GM12878 (cell line): ENCODE results near the gene DNAJC4. TPM values are rescaled to one million over a fixed set of nuclear protein-coding genes. Genes with fewer than 3 reads are reported as not detected.

ENCODE experiments used
- ASH2L ChIP-seq: fragments of 300-600, 200-600 bp; sonication (generic); IDR thresholded peaks from 2 replicates; pipeline ENCODE4 v1.6.1; 2017; ENCODE audit warnings: low read depth, mild to moderate bottlenecking, borderline replicate concordance
- BMI1 ChIP-seq: fragments of 450-650 bp; IDR thresholded peaks from 2 replicates; pipeline ENCODE4 v1.6.1; 2016; ENCODE audit warnings: mild to moderate bottlenecking, moderate library complexity, borderline replicate concordance
- CBX5 ChIP-seq: sonication (generic); IDR thresholded peaks from 2 replicates; pipeline ENCODE4 v1.6.1; 2016; ENCODE audit warnings: low read depth, moderate library complexity, mild to moderate bottlenecking, inconsistent platforms
- CTCF ChIP-seq, 3 experiments: IDR thresholded peaks in 2 of 3; conservative IDR thresholded peaks in 1 of 3; 2 replicates each; pipeline ENCODE4 v1.5.1; 2011; ENCODE audit warnings: low read depth in 3 of 3, low read length in 3 of 3, mild to moderate bottlenecking in 3 of 3, control low read depth in 2 of 3, moderate library complexity in 2 of 3, inconsistent platforms in 1 of 3, mixed read lengths in 1 of 3; ENCODE audit not compliant: control insufficient read depth in 2 of 3, insufficient read depth in 1 of 3; ENCODE audit errors: extremely low read depth in 1 of 3
- FOS ChIP-seq: IDR thresholded peaks from 3 replicates; pipeline ENCODE4 v1.6.1; 2011; ENCODE audit warnings: borderline replicate concordance; ENCODE audit not compliant: insufficient read length; ENCODE audit errors: extremely low read depth
- IRF4 ChIP-seq: IDR thresholded peaks from 2 replicates; pipeline ENCODE4 v1.6.1; 2011; ENCODE audit warnings: low read depth, low read length
- MAX ChIP-seq: IDR thresholded peaks from 2 replicates; pipeline ENCODE4 v1.6.1; 2012; ENCODE audit warnings: low read depth, low read length, improper control_type of control experiment
- POLR2AphosphoS5 ChIP-seq: IDR thresholded peaks from 2 replicates; pipeline ENCODE4 v1.6.1; 2011; ENCODE audit warnings: mild to moderate bottlenecking, low read length, inconsistent platforms
- RCOR1 ChIP-seq: conservative IDR thresholded peaks from 2 replicates; pipeline ENCODE4 v1.6.1; 2012; ENCODE audit warnings: low read depth, low read length, improper control_type of control experiment
- SIX5 ChIP-seq: IDR thresholded peaks from 2 replicates; pipeline ENCODE4 v1.6.1; 2011; ENCODE audit warnings: mild to moderate bottlenecking, low read depth, low read length, moderate library complexity; ENCODE audit not compliant: severe bottlenecking
- SPI1 ChIP-seq: IDR thresholded peaks from 2 replicates; pipeline ENCODE4 v1.6.1; 2011; ENCODE audit warnings: low read depth, mild to moderate bottlenecking, low read length, moderate library complexity, borderline replicate concordance; ENCODE audit not compliant: insufficient read depth
- SUPT20H ChIP-seq: IDR thresholded peaks from 2 replicates; pipeline ENCODE4 v1.6.1; 2011; ENCODE audit warnings: low read depth, mild to moderate bottlenecking, low read length, moderate library complexity, borderline replicate concordance; ENCODE audit not compliant: control insufficient read depth
- TARDBP ChIP-seq: IDR thresholded peaks from 2 replicates; pipeline ENCODE4 v1.6.1; 2016; ENCODE audit warnings: borderline replicate concordance
- WRNIP1 ChIP-seq: IDR thresholded peaks from 2 replicates; pipeline ENCODE4 v1.6.1; 2011; ENCODE audit warnings: low read depth, low read length, improper control_type of control experiment, borderline replicate concordance
- ZNF24 ChIP-seq: fragments of 450-650 bp; IDR thresholded peaks from 2 replicates; pipeline ENCODE4 v1.6.1; 2017; ENCODE audit warnings: antibody characterized with exemption, mild to moderate bottlenecking
- ZNF622 ChIP-seq: fragments of 450-650 bp; IDR thresholded peaks from 2 replicates; pipeline ENCODE4 v1.6.1; 2017; ENCODE audit warnings: mild to moderate bottlenecking, inconsistent platforms
- polyA plus RNA-seq, 11 experiments: library from polyadenylated mRNA; depleted of rRNA in 4 of 11; unstranded in 6 of 11; stranded (reverse) in 5 of 11; fragments of >200 nt; fragmentation: Nextera tagmentation in 4 of 11; fragmentation: Illumina TruSeq in 1 of 11; extraction: Ambion mirVana in 4 of 11; extraction: Trizol in 1 of 11; gene quantifications; 1 replicate in 1 of 11; 2 replicates in 10 of 11; pipeline versions ENCODE4 v1.2.1 to v1.2.3, GENCODE V29; 2011 to 2016; ENCODE audit warnings: inconsistent platforms in 2 of 11, missing spikeins in 2 of 11, low read depth in 1 of 11
- total RNA-seq, 4 experiments: library from RNA; depleted of rRNA in 3 of 4; stranded (reverse); fragments of >200 nt in 3 of 4; fragmentation: Illumina TruSeq in 1 of 4; extraction: Trizol in 1 of 4; gene quantifications; 2 replicates each; pipeline versions ENCODE4 v1.2.1 to v1.2.3, GENCODE V29; 2013 to 2021
- TF ChIP-seq, protein P1 (sequence below): fragments of 150-350 bp; IDR thresholded peaks from 2 replicates; pipeline ENCODE4 v1.6.1; 2014; ENCODE audit warnings: mild to moderate bottlenecking, low read depth, low read length
- TF ChIP-seq, protein P2 (sequence below): fragments of 450-650 bp; conservative IDR thresholded peaks from 2 replicates; pipeline ENCODE4 v1.6.1; 2017; ENCODE audit warnings: mild to moderate bottlenecking, moderate library complexity
- TF ChIP-seq, protein P3 (sequence below): fragments of 450-650 bp; IDR thresholded peaks from 2 replicates; pipeline ENCODE4 v1.6.1; 2018; ENCODE audit warnings: mild to moderate bottlenecking, low read depth, moderate library complexity; ENCODE audit not compliant: partially characterized antibody

Gene DNAJC4
- total and polyA plus RNA-seq, 10 of the 15 experiments (the other 5 are each of a cell fraction or from before 2014, with no cell fraction given), result 3.7 to 64.9 (median 30.1) TPM

DNA sequence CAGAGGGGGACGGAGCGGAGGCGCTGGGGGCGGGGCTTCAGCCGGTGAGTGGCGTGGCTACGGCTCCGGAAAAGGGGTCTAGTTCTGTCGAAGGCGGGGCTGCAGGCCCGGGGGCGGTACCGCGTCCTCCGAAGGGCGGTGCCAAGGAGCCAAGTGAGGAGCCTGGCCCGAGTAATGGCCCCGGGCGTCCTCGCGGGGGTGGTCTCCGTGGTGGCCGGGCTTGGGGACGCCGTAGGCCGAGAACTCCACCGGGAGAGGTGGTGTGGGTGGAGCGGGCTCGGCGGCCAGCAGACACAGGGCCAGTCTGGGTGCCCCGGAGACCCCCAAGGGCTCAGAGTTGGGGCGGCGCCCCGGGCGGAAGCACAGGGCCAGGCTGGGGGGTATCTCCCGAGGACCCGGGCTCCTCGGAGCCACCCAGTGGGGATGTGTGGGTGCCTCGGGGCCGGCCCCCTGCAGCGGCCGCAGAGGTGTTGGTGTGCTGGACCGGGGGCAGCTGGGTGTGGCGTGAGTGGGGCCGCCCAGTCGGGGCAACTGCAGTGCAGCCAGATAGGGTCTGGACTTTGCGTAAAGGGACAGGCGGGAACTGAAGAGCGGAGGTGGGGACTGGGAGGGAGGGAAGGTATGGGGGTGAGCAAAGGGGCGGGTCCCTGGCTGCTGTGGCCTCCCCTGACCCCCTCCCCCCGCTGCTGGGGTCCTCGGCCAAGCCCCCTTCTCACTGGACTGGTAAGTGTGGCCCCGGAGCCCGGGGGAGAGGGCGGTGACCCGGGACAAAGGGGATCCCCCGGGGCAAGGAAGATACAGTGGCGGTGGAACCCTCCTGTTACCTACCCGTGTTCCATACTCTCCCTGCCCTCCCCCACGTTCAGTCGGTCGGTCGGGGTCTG, 11.4 kb downstream of the DNAJC4 start (continued):
- TF ChIP-seq CTCF (IDR thresholded peaks at IDR 0.05 in 2 of 3, conservative IDR thresholded peaks at IDR 0.05 in 1 of 3; ENCODE audit: control insufficient read depth in 2 of 3, extremely low read depth in 1 of 3, insufficient read depth in 1 of 3, low read depth in 3 of 3, low read length in 3 of 3) (no peak), ZNF24 (no peak), MAX (no peak), POLR2AphosphoS5 (peak; percentile 45; the same call in 1 of the 2 replicates), ZNF622 (no peak), FOS (no peak), TARDBP (no peak), SIX5 (no peak), BMI1 (no peak), IRF4 (no peak), RCOR1 (no peak), SUPT20H (no peak), ASH2L (no peak), SPI1 (no peak), CBX5 (no peak), WRNIP1 (no peak)
- TF ChIP-seq, protein P1, sequence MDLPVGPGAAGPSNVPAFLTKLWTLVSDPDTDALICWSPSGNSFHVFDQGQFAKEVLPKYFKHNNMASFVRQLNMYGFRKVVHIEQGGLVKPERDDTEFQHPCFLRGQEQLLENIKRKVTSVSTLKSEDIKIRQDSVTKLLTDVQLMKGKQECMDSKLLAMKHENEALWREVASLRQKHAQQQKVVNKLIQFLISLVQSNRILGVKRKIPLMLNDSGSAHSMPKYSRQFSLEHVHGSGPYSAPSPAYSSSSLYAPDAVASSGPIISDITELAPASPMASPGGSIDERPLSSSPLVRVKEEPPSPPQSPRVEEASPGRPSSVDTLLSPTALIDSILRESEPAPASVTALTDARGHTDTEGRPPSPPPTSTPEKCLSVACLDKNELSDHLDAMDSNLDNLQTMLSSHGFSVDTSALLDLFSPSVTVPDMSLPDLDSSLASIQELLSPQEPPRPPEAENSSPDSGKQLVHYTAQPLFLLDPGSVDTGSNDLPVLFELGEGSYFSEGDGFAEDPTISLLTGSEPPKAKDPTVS, result no peak
- TF ChIP-seq, protein P2, sequence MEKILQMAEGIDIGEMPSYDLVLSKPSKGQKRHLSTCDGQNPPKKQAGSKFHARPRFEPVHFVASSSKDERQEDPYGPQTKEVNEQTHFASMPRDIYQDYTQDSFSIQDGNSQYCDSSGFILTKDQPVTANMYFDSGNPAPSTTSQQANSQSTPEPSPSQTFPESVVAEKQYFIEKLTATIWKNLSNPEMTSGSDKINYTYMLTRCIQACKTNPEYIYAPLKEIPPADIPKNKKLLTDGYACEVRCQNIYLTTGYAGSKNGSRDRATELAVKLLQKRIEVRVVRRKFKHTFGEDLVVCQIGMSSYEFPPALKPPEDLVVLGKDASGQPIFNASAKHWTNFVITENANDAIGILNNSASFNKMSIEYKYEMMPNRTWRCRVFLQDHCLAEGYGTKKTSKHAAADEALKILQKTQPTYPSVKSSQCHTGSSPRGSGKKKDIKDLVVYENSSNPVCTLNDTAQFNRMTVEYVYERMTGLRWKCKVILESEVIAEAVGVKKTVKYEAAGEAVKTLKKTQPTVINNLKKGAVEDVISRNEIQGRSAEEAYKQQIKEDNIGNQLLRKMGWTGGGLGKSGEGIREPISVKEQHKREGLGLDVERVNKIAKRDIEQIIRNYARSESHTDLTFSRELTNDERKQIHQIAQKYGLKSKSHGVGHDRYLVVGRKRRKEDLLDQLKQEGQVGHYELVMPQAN, result peak; percentile 70; the same call in 1 of the 2 replicates
- TF ChIP-seq, protein P3, sequence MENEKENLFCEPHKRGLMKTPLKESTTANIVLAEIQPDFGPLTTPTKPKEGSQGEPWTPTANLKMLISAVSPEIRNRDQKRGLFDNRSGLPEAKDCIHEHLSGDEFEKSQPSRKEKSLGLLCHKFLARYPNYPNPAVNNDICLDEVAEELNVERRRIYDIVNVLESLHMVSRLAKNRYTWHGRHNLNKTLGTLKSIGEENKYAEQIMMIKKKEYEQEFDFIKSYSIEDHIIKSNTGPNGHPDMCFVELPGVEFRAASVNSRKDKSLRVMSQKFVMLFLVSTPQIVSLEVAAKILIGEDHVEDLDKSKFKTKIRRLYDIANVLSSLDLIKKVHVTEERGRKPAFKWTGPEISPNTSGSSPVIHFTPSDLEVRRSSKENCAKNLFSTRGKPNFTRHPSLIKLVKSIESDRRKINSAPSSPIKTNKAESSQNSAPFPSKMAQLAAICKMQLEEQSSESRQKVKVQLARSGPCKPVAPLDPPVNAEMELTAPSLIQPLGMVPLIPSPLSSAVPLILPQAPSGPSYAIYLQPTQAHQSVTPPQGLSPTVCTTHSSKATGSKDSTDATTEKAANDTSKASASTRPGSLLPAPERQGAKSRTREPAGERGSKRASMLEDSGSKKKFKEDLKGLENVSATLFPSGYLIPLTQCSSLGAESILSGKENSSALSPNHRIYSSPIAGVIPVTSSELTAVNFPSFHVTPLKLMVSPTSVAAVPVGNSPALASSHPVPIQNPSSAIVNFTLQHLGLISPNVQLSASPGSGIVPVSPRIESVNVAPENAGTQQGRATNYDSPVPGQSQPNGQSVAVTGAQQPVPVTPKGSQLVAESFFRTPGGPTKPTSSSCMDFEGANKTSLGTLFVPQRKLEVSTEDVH, result no peak
